DND-41 (cell line): ENCODE data around the gene CDK17.

ENCODE experiments used
- EZH2 ChIP-seq: IDR thresholded peaks from 3 replicates; pipeline ENCODE4 v1.6.1; 2012; ENCODE audit warnings: borderline replicate concordance, low read depth, mild to moderate bottlenecking, moderate library complexity, low read length, inconsistent platforms; ENCODE audit not compliant: severe bottlenecking
- TF ChIP-seq, protein P1 (sequence below): IDR thresholded peaks from 2 replicates; pipeline ENCODE4 v1.5.1; 2012; ENCODE audit warnings: borderline replicate concordance, low read length, moderate library complexity, mild to moderate bottlenecking; ENCODE audit not compliant: poor library complexity, severe bottlenecking; ENCODE audit errors: extremely low read depth

DNA sequence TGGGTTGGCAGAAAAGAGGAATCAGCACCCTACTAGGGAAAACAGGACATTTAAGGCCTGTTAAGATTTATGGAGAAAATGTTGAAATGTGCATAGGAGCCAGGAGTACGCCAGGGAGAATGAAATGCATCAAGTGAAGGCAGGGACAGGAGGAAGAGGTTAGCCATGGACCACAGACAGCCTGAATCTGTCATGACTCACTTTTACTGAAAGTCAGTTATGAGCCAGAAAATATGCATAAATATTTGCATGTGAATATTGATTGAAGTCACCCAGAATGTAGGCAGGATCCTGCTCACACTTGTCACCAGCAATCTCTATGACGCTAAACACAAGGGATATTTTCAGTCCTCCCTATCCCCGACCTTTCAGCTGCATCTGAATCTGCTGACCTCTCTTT, 25.1 kb upstream of the CDK17 start:
- TF ChIP-seq, protein P1, sequence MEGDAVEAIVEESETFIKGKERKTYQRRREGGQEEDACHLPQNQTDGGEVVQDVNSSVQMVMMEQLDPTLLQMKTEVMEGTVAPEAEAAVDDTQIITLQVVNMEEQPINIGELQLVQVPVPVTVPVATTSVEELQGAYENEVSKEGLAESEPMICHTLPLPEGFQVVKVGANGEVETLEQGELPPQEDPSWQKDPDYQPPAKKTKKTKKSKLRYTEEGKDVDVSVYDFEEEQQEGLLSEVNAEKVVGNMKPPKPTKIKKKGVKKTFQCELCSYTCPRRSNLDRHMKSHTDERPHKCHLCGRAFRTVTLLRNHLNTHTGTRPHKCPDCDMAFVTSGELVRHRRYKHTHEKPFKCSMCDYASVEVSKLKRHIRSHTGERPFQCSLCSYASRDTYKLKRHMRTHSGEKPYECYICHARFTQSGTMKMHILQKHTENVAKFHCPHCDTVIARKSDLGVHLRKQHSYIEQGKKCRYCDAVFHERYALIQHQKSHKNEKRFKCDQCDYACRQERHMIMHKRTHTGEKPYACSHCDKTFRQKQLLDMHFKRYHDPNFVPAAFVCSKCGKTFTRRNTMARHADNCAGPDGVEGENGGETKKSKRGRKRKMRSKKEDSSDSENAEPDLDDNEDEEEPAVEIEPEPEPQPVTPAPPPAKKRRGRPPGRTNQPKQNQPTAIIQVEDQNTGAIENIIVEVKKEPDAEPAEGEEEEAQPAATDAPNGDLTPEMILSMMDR = no peak
- TF ChIP-seq EZH2 = no peak
